ENCODE results near the gene DPF1.

The DPF1 gene

DNA sequence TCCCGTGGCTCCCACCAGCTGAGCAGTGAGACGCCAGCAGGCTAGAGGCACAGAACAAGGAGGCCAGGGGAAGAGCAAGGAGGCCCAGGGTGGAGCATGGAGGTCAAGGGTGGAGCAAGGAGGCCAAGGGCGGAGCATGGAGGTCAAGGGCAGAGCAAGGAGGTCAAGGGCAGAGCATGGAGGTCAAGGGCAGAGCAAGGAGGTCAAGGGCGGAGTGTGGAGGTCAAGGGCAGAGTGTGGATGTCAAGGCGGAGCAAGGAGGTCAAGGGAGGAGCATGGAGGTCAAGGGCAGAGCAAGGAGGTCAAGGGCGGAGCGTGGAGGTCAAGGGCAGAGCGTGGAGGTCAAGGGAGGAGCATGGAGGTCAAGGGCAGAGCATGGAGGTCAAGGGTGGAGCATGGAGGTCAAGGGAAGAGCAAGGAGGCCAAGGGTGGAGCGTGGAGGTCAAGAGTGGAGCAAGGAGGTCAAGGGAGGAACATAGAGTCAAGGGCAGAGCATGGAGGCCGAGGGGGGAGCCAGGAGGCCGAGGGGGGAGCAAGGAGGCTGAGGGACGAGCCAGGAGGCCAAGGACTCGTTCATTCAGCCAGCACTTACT is 27.7 kb downstream of the DPF1 start:
- TF ChIP-seq, protein P1, sequence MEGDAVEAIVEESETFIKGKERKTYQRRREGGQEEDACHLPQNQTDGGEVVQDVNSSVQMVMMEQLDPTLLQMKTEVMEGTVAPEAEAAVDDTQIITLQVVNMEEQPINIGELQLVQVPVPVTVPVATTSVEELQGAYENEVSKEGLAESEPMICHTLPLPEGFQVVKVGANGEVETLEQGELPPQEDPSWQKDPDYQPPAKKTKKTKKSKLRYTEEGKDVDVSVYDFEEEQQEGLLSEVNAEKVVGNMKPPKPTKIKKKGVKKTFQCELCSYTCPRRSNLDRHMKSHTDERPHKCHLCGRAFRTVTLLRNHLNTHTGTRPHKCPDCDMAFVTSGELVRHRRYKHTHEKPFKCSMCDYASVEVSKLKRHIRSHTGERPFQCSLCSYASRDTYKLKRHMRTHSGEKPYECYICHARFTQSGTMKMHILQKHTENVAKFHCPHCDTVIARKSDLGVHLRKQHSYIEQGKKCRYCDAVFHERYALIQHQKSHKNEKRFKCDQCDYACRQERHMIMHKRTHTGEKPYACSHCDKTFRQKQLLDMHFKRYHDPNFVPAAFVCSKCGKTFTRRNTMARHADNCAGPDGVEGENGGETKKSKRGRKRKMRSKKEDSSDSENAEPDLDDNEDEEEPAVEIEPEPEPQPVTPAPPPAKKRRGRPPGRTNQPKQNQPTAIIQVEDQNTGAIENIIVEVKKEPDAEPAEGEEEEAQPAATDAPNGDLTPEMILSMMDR (IDR thresholded peaks at IDR 0.05; ENCODE audit: extremely low read depth, missing control alignments) = no peak
- no peak for DNase-seq (ENCODE audit: low spot score)

DNA sequence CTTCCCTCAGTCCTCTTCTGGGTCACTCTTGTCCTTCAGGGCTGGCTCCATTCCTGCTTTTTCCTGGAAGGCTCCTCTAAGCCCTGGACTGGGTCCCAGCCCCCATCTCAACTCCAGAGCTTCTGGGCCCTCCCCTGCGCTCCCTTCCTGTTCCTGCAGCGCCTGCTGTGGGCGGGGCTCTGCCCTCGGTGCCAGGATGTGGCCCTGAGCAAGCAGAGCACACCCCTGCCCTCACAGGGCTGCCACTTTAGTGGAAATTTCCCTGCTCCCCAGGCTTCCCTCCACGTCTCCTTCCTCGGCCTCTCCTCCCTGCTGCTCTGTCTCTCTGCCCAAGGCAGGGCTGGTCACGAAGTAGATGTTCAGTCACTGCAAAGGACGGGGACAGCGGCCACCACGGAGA is 28.8 kb downstream of the DPF1 start:
- TF ChIP-seq, protein P1 (IDR thresholded peaks at IDR 0.05; ENCODE audit: extremely low read depth, missing control alignments) = no peak
- DNase-seq (ENCODE audit: low spot score) = no peak

DNA sequence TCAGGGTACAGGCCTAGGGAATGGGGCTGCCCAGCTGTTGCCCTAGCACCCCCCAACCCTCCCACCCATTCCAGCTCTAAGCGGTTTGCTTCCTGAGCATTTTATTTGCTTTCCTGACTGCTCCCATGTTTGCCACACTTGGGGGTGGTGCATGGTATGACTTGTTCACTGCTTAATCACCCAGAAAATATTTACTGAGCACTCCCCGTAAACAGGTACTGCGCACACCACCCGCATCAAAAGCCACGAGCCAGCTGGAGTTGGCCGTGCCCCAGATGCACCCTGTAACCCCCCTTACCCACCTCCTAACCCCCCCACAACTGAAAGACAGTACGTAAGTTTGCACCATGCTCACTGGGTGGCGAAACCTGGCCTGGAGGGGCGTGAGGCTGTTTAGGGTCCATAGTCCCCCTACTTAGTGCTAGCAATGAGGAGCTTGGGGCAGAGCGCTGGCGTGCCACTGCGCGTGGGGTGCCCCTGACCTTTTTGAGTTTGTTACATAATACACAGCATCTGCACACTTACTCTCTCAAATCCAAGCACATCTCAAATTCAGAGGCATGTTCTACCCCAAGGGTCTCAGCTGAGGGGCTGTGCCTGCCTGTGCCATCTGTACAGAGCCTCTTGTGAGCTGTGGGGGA is 29.8 kb downstream of the DPF1 start:
- TF ChIP-seq, protein P1 (IDR thresholded peaks at IDR 0.05; ENCODE audit: extremely low read depth, missing control alignments) = no peak
- no peak for DNase-seq (ENCODE audit: low spot score)

DNA sequence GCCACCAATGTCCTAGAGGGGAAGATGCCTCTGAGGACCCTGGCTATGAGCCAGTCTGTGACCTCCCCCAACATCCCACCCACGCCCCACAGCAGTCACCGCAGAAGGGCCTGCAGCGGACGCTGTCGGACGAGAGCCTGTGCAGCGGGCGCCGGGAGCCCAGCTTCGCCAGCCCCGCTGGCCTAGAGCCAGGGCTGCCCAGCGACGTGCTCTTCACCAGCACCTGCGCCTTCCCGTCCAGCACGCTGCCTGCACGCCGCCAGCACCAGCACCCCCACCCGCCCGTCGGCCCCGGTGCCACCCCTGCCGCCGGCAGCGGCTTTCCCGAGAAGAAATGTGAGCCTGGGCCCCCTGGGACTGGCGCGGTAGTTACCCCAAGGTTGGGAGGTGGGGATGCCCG is 30.6 kb downstream of the DPF1 start:
- TF ChIP-seq, protein P1 (IDR thresholded peaks at IDR 0.05; ENCODE audit: extremely low read depth, missing control alignments) = no peak
- DNase-seq (ENCODE audit: low spot score) = no peak

DNA sequence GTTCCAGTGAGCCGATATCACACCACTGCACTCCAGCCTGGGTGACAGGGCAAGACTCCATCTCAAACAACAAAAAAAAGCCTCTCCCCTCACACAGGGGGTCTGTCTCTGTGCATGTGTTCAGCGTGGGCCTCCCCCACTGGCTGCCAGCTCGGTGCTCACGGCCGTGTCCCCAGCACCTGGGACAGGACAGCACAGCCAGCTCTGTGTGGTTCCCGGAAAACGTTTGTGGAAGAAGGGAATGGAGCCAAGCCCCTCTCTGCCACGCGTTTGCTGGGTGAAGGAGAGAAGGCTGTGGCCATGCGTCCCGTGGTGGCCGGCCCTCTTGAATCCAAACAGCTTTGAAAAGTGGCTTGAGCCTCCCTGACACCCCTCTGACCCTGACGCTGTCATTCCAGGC is 32.3 kb downstream of the DPF1 start:
- DNase-seq (ENCODE audit: low spot score) = no peak
- TF ChIP-seq, protein P1 (IDR thresholded peaks at IDR 0.05; ENCODE audit: extremely low read depth, missing control alignments) = no peak

DNA sequence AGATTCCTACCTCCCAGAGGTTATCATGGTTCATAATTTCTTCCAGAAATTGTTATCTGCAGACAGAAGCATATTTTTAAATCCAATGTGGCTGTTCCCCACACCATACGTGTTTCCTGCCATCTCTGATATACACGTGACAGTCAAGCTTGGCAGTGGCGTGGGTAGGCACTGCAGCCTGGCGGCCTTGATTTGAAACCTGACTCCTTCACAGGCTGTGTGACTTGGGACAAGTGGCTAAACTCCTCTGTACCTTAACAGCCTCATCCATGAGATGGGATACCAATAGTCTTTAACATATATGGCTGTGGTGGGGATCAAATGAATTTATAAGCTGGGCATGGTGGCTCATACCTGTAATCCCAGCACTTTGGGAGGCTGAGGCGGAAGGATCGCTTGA is 33.2 kb downstream of the DPF1 start:
- TF ChIP-seq, protein P1 (IDR thresholded peaks at IDR 0.05; ENCODE audit: extremely low read depth, missing control alignments) = no peak
- DNase-seq (ENCODE audit: low spot score) = no peak

DNA sequence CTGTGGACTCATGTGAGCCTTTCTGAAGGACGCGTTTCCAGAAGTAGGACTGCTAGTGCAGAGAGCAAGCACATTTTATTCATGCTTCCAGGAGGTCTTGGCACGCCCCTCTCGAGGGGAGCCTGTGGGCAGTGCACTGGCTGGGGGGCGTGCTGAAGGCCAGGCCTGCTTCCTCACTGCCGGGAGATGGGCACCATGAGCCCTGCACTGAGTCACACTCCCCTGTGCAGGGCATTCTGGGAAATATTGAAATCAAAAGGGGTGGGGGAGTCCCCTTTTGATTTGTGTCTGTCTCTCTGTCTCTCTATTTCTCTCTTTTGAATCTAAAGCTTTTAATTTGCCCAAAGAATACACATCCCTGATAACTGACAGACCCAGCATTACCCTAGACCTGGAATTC is 34.0 kb downstream of the DPF1 start:
- DNase-seq (ENCODE audit: low spot score) = no peak
- TF ChIP-seq, protein P1 (IDR thresholded peaks at IDR 0.05; ENCODE audit: extremely low read depth, missing control alignments) = no peak

All from GM20000 (cell line).